ENCODE data around the gene EXO1. TPM values are rescaled to one million over a fixed set of nuclear protein-coding genes. Genes with fewer than 3 reads are reported as not detected.
"Not testable (repeated sequence)": the region's sequence is repeated elsewhere in the genome, so short reads cannot be mapped to it uniquely, and the experiment has no call there.

EXO1 gene
- 1.2 and 37.2 TPM in 2 replicates for total RNA-seq (ENCODE audit: low replicate concordance)

GRCh38 chr1:241847796-241848685, at the start of gene EXO1:
EXO1 (plus strand) TSS chr1:241848204; CDS start chr1:241850426, 2,222 bp downstream.
- H3K4me3 ChIP-seq (ENCODE audit: low read depth, low read length), result peak within 1 kb of the TSS; percentile 88
- TF ChIP-seq CTCF (IDR thresholded peaks at IDR 0.05; ENCODE audit: insufficient read depth, low read length), result peak; percentile 5
- DNase-seq (ENCODE audit: low read depth), result peak; percentile 90

GRCh38 chr1:241799416-241799815, 48.6 kb upstream of the EXO1 start:
- no peak for TF ChIP-seq CTCF (IDR thresholded peaks at IDR 0.05; ENCODE audit: insufficient read depth, low read length)
- DNase-seq (ENCODE audit: low read depth), result peak; percentile 8
- H3K4me3 ChIP-seq (ENCODE audit: low read depth, low read length), result no peak overlapping the region

GRCh38 chr1:241800640-241801039, 47.4 kb upstream of the EXO1 start:
- TF ChIP-seq CTCF (IDR thresholded peaks at IDR 0.05; ENCODE audit: insufficient read depth, low read length), result no peak
- no peak for DNase-seq (ENCODE audit: low read depth)
- no peak overlapping the region for H3K4me3 ChIP-seq (ENCODE audit: low read depth, low read length)

- no peak for TF ChIP-seq CTCF (IDR thresholded peaks at IDR 0.05; ENCODE audit: insufficient read depth, low read length)
- H3K4me3 ChIP-seq (ENCODE audit: low read depth, low read length), result no peak overlapping the region
These were observed 45.1 kb upstream of the EXO1 start for GRCh38 chr1:241802863-241803262.

GRCh38 chr1:241804706-241805105, 43.3 kb upstream of the EXO1 start:
- DNase-seq (ENCODE audit: low read depth); H3K4me3 ChIP-seq (ENCODE audit: low read depth, low read length): not testable (repeated sequence)

More at GRCh38 chr1:241802863-241803262, 45.1 kb upstream of the EXO1 start:
- no peak for DNase-seq (ENCODE audit: low read depth)

GRCh38 chr1:241808265-241808664, 39.7 kb upstream of the EXO1 start:
- TF ChIP-seq CTCF (IDR thresholded peaks at IDR 0.05; ENCODE audit: insufficient read depth, low read length), result no peak
- no peak overlapping the region for H3K4me3 ChIP-seq (ENCODE audit: low read depth, low read length)
- no peak for DNase-seq (ENCODE audit: low read depth)

GRCh38 chr1:241810769-241811405, 37.1 kb upstream of the EXO1 start:
- H3K4me3 ChIP-seq (ENCODE audit: low read depth, low read length), result no peak overlapping the region
- DNase-seq (ENCODE audit: low read depth), result no peak
- TF ChIP-seq CTCF (IDR thresholded peaks at IDR 0.05; ENCODE audit: insufficient read depth, low read length), result no peak

Measured in fibroblast of the aortic adventitia (primary cell).